ENCODE data around the gene PODNL1. TPM values are rescaled to one million over a fixed set of nuclear protein-coding genes. Genes with fewer than 3 reads are reported as not detected.
"Not testable (repeated sequence)": the region's sequence is repeated elsewhere in the genome, so short reads cannot be mapped to it uniquely, and the experiment has no call there.

The PODNL1 gene
- polyA plus RNA-seq, 3 donors: 1.2 to 1.4 (median 1.3) TPM

- Histone ChIP-seq H3K4me3 (replicated peaks in 1 of 3; ENCODE audit: low read depth in 2 of 3, low read length in 3 of 3) (no peak overlapping the region), H2AFZ (ENCODE audit: insufficient read depth, low read depth, low read length, poor library complexity, severe bottlenecking) (no peak overlapping the region), H3K9ac (ENCODE audit: insufficient read depth, low read length, poor library complexity, severe bottlenecking) (no peak overlapping the region), H3K4me1 (ENCODE audit: control insufficient read depth in 1 of 2, insufficient read depth in 2 of 2, low read length in 2 of 2) (peaks cover 0 to under 1% of the 10 kb centered on the region in 2 donors), H4K20me1 (ENCODE audit: insufficient read depth, low read length) (no peaks in the 10 kb centered on the region), H3K27me3 (ENCODE audit: control insufficient read depth in 2 of 2, insufficient read depth in 2 of 2, low read length in 2 of 2) (no peaks in the 10 kb centered on the region), H3K36me3 (replicated peaks in 1 of 2; ENCODE audit: control insufficient read depth in 1 of 2, insufficient read depth in 2 of 2, low read length in 2 of 2) (peaks cover 56 to 78% of the 10 kb centered on the region in 2 donors), H3K27ac (ENCODE audit: low read depth in 1 of 2, low read length in 2 of 2) (no peak overlapping the region), H3K79me2 (ENCODE audit: insufficient read depth, low read length) (no peaks in the 10 kb centered on the region), H3K4me2 (replicated peaks; ENCODE audit: extremely low read depth, low read length, poor library complexity, severe bottlenecking) (no peak overlapping the region), H3K9me3 (replicated peaks in 1 of 2; ENCODE audit: control insufficient read depth in 1 of 2, insufficient read depth in 1 of 2, low read length in 2 of 2) (no peaks in the 10 kb centered on the region)
- intact Hi-C loops (cut with micrococcal nuclease): no loop called here
- Mint-ChIP-seq H3K36me3 (peaks cover 56 to 91% of the 10 kb centered on the region in 2 donors), H3K27me3 (ENCODE audit: low read depth in 3 of 3) (peaks cover 0 to 1% (median 0%) of the 10 kb centered on the region in 3 donors), H3K9me3 (no peaks in the 10 kb centered on the region), H3K4me3 (no peak overlapping the region), H3K4me1 (peaks cover 7% of the 10 kb centered on the region), H3K27ac (peak overlapping the region in 2 of 7 donors; percentile 24 to 50)
- 97% methylated on average over 33 of the region's 37 CpGs for WGBS (ENCODE audit: insufficient coverage)
- TF ChIP-seq CTCF (IDR thresholded peaks at IDR 0.05): no peak
- DNase-seq: no peak
Measured at GRCh38 chr19:13972368-13973155, 34.3 kb upstream of the PODNL1 start.

DNA sequence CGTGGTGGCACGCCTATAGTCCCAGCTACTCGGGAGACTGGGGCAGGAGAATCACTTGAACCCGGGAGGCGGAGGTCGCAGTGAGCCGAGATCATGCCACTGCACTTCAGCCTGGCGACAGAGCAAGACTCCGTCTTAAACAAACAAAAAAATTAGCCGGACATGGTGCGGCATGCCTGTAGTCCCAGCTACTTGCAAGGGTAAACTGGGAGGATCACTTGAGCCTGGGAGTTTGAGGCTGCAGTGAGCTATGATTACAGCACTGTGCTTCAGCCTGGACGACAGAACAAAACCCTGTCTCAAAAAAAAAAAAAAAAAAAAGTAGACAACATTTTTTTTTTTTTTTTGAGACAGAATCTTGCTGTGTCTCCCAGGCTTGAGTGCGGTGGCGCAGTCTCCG lies 33.7 kb upstream of the PODNL1 start:
- DNase-seq; H3K27ac Mint-ChIP-seq; H3K4me1 Mint-ChIP-seq; H3K27me3 Mint-ChIP-seq (ENCODE audit: low read depth in 3 of 3); H4K20me1 ChIP-seq (ENCODE audit: insufficient read depth, low read length); H2AFZ ChIP-seq (ENCODE audit: insufficient read depth, low read depth, low read length, poor library complexity, severe bottlenecking); H3K27ac ChIP-seq (ENCODE audit: low read depth in 1 of 2, low read length in 2 of 2); H3K79me2 ChIP-seq (ENCODE audit: insufficient read depth, low read length); H3K9me3 Mint-ChIP-seq; H3K4me3 Mint-ChIP-seq; intact Hi-C loops (cut with micrococcal nuclease); H3K9ac ChIP-seq (ENCODE audit: insufficient read depth, low read length, poor library complexity, severe bottlenecking); H3K9me3 ChIP-seq (replicated peaks in 1 of 2; ENCODE audit: control insufficient read depth in 1 of 2, insufficient read depth in 1 of 2, low read length in 2 of 2); H3K4me1 ChIP-seq (ENCODE audit: control insufficient read depth in 1 of 2, insufficient read depth in 2 of 2, low read length in 2 of 2); H3K4me3 ChIP-seq (replicated peaks in 1 of 3; ENCODE audit: low read depth in 2 of 3, low read length in 3 of 3); H3K4me2 ChIP-seq (replicated peaks; ENCODE audit: extremely low read depth, low read length, poor library complexity, severe bottlenecking); H3K27me3 ChIP-seq (ENCODE audit: control insufficient read depth in 2 of 2, insufficient read depth in 2 of 2, low read length in 2 of 2): not testable (repeated sequence)
- peaks cover 61 to 94% of the 10 kb centered on the region in 2 donors for H3K36me3 Mint-ChIP-seq
- WGBS (ENCODE audit: insufficient coverage): 95% methylated on average over 9 of the region's 15 CpGs
- peaks cover 63 to 85% of the 10 kb centered on the region in 2 donors for H3K36me3 ChIP-seq (replicated peaks in 1 of 2; ENCODE audit: control insufficient read depth in 1 of 2, insufficient read depth in 2 of 2, low read length in 2 of 2)
